GM20431 (cell line): ENCODE results near the gene ZEB2.

ENCODE experiments used
- in situ Hi-C: fragments of 300-500 bp; cut with MseI, MboI; formaldehyde crosslinking; loops from one replicate; pipeline ENCODE4 v1.15.0; 2020; ENCODE audit warnings: low sequenced_read_pairs; ENCODE audit not compliant: unreplicated experiment

The ZEB2 gene

GRCh38 chr2:144519934-144520731 lies at the start of gene ZEB2:
Gene ZEB2 (minus strand): TSS chr2:144520119. CDS start chr2:144517350, 2,769 bp downstream.
- in situ Hi-C loops = no loop called here

GRCh38 chr2:144567745-144568144 lies 47.8 kb upstream of the ZEB2 start:
- in situ Hi-C loops = no loop called here

- in situ Hi-C loops = no loop called here
Observed at GRCh38 chr2:144566448-144566847, 46.5 kb upstream of the ZEB2 start.

GRCh38 chr2:144560251-144560650 lies 40.3 kb upstream of the ZEB2 start:
- in situ Hi-C loops = no loop called here

- in situ Hi-C loops = no loop called here
Observed at GRCh38 chr2:144559681-144560080, 39.8 kb upstream of the ZEB2 start.

- in situ Hi-C loops = no loop called here
Observed at GRCh38 chr2:144559242-144559641, 39.3 kb upstream of the ZEB2 start.

- in situ Hi-C loops = no loop called here
Observed at GRCh38 chr2:144554492-144555210, 34.7 kb upstream of the ZEB2 start.

- in situ Hi-C loops = no loop called here
Observed at GRCh38 chr2:144553379-144553778, 33.5 kb upstream of the ZEB2 start.

- in situ Hi-C loops = no loop called here
Observed at GRCh38 chr2:144552821-144553220, 32.9 kb upstream of the ZEB2 start.

GRCh38 chr2:144550911-144551310 lies 31.0 kb upstream of the ZEB2 start:
- in situ Hi-C loops = no loop called here

- in situ Hi-C loops = no loop called here
Observed at GRCh38 chr2:144550084-144550483, 30.2 kb upstream of the ZEB2 start.

GRCh38 chr2:144548532-144549191 lies 28.7 kb upstream of the ZEB2 start:
- in situ Hi-C loops = no loop called here

GRCh38 chr2:144548088-144548487 lies 28.2 kb upstream of the ZEB2 start:
- in situ Hi-C loops = no loop called here

- in situ Hi-C loops = no loop called here
Observed at GRCh38 chr2:144547494-144547893, 27.6 kb upstream of the ZEB2 start.

- in situ Hi-C loops = no loop called here
Observed at GRCh38 chr2:144546933-144547332, 27.0 kb upstream of the ZEB2 start.

- in situ Hi-C loops = no loop called here
Observed at GRCh38 chr2:144545787-144546186, 25.9 kb upstream of the ZEB2 start.

- in situ Hi-C loops = no loop called here
Observed at GRCh38 chr2:144544053-144544452, 24.1 kb upstream of the ZEB2 start.

- in situ Hi-C loops = no loop called here
Observed at GRCh38 chr2:144541396-144541795, 21.5 kb upstream of the ZEB2 start.

- in situ Hi-C loops = no loop called here
Observed at GRCh38 chr2:144539289-144539782, 19.4 kb upstream of the ZEB2 start.

GRCh38 chr2:144535300-144535699 lies 15.4 kb upstream of the ZEB2 start:
- in situ Hi-C loops = no loop called here

- in situ Hi-C loops = no loop called here
Observed at GRCh38 chr2:144533221-144533620, 13.3 kb upstream of the ZEB2 start.
